PFSK-1 (cell line): ENCODE data around the gene UACA.

Experiments
- POLR2AphosphoS5 ChIP-seq: IDR thresholded peaks from 2 replicates; pipeline ENCODE4 v1.6.1; 2012; ENCODE audit warnings: low read depth, mild to moderate bottlenecking, control low read depth, low read length, moderate library complexity
- SIN3A ChIP-seq: IDR thresholded peaks from 2 replicates; pipeline ENCODE4 v1.6.1; 2012; ENCODE audit warnings: mild to moderate bottlenecking, low read length, moderate library complexity, borderline replicate concordance; ENCODE audit not compliant: insufficient read depth
- TAF1 ChIP-seq: IDR thresholded peaks from 2 replicates; pipeline ENCODE4 v1.6.1; 2012; ENCODE audit warnings: low read length, control low read depth, borderline replicate concordance; ENCODE audit not compliant: insufficient read depth

DNA sequence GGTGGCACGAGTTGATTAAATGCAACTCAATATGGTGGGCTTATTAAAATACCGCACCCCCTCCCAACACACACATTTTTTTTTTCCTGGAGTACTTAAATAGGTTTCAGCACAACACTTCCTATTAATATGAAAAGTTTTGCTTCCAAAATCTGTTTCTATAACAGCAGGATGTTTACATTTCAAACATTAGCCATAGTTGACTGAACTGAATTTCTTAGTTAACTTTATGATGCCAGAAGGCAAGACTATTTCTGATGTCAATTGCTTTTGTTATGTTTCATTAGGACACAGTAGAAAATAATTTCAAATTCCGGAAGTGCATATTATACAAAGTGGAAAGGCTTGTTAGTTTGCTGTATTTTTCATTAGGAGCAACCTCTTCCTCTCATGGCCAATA, 104.7 kb downstream of the UACA start:
- TF ChIP-seq POLR2AphosphoS5 (no peak), TAF1 (no peak), SIN3A (no peak)
